H9 (cell line): Measurements from ENCODE around the gene ROR1. TPM values are rescaled to one million over a fixed set of nuclear protein-coding genes. Genes with fewer than 3 reads are reported as not detected.

Experiments
- DNase-seq: peaks from one replicate; pipeline ENCODE4 v3.0.0-alpha.2; 2017
- H2AFZ ChIP-seq: one replicate; pipeline ENCODE4 v1.6.1; 2013; ENCODE audit warnings: mild to moderate bottlenecking, low read length, control low read depth, moderate library complexity
- H2AK5ac ChIP-seq: 2 replicates; pipeline ENCODE4 v1.6.1; 2013; ENCODE audit warnings: low read length, control low read depth, mixed read lengths; ENCODE audit not compliant: insufficient read length
- H2BK120ac ChIP-seq: one replicate; pipeline ENCODE4 v1.6.1; 2013; ENCODE audit warnings: low read depth, mild to moderate bottlenecking, low read length, control low read depth, inconsistent platforms; ENCODE audit not compliant: poor library complexity, severe bottlenecking
- H2BK12ac ChIP-seq: 2 replicates; pipeline ENCODE4 v1.6.1; 2013; ENCODE audit warnings: low read length, control low read depth, mixed read lengths, low read depth; ENCODE audit not compliant: insufficient read length
- H2BK15ac ChIP-seq: 2 replicates; pipeline ENCODE4 v1.6.1; 2013; ENCODE audit warnings: low read depth, low read length, control low read depth
- H2BK20ac ChIP-seq: one replicate; pipeline ENCODE4 v1.6.1; 2013; ENCODE audit warnings: low read depth, mild to moderate bottlenecking, low read length, control low read depth, inconsistent platforms; ENCODE audit not compliant: poor library complexity, severe bottlenecking
- H2BK5ac ChIP-seq: 2 replicates; pipeline ENCODE4 v1.6.1; 2013; ENCODE audit warnings: low read length, control low read depth, mixed read lengths; ENCODE audit not compliant: insufficient read length
- H3K14ac ChIP-seq: 2 replicates; pipeline ENCODE4 v1.6.1; 2013; ENCODE audit warnings: low read length, control low read depth; ENCODE audit not compliant: insufficient read depth
- H3K18ac ChIP-seq: 2 replicates; pipeline ENCODE4 v1.6.1; 2013; ENCODE audit warnings: low read depth, mild to moderate bottlenecking, mixed read lengths, low read length, control low read depth; ENCODE audit not compliant: insufficient read length
- H3K23ac ChIP-seq: 2 replicates; pipeline ENCODE4 v1.6.1; 2013; ENCODE audit warnings: low read length, control low read depth, mixed read lengths, low read depth; ENCODE audit not compliant: insufficient read length
- H3K23me2 ChIP-seq: 2 replicates; pipeline ENCODE4 v1.6.1; 2013; ENCODE audit warnings: low read depth, mild to moderate bottlenecking, mixed read lengths, low read length, control low read depth; ENCODE audit not compliant: insufficient read length, poor library complexity, severe bottlenecking
- H3K27ac ChIP-seq: 2 replicates; pipeline ENCODE4 v1.5.1; 2013; ENCODE audit warnings: low read length, control low read depth, mixed read lengths, low read depth; ENCODE audit not compliant: insufficient read length
- H3K27me3 ChIP-seq: 2 replicates; pipeline ENCODE4 v1.6.1; 2013; ENCODE audit warnings: low read length, control low read depth, inconsistent platforms; ENCODE audit not compliant: insufficient read depth
- H3K4ac ChIP-seq: 2 replicates; pipeline ENCODE4 v1.6.1; 2013; ENCODE audit warnings: low read depth, mild to moderate bottlenecking, control low read depth, inconsistent platforms, low read length, moderate library complexity
- H3K4me1 ChIP-seq: 2 replicates; pipeline ENCODE4 v1.6.1; 2013; ENCODE audit warnings: low read length, control low read depth, inconsistent platforms; ENCODE audit not compliant: insufficient read depth
- H3K4me2 ChIP-seq: 2 replicates; pipeline ENCODE4 v1.6.1; 2013; ENCODE audit warnings: low read length, control low read depth, mixed read lengths; ENCODE audit not compliant: insufficient read length, insufficient read depth
- H3K56ac ChIP-seq: 2 replicates; pipeline ENCODE4 v1.6.1; 2013; ENCODE audit warnings: low read depth, mild to moderate bottlenecking, mixed read lengths, low read length, control low read depth; ENCODE audit not compliant: insufficient read length
- H3K79me1 ChIP-seq: 2 replicates; pipeline ENCODE4 v1.6.1; 2013; ENCODE audit warnings: low read depth, mild to moderate bottlenecking, moderate library complexity, low read length, control low read depth, inconsistent platforms; ENCODE audit not compliant: insufficient read depth, poor library complexity, severe bottlenecking
- H3K79me2 ChIP-seq: 2 replicates; pipeline ENCODE4 v1.6.1; 2013; ENCODE audit warnings: low read length, control low read depth, inconsistent platforms; ENCODE audit not compliant: insufficient read depth
- H3K9ac ChIP-seq: 2 replicates; pipeline ENCODE4 v1.6.1; 2013; ENCODE audit warnings: low read length, control low read depth, mixed read lengths; ENCODE audit not compliant: insufficient read length; ENCODE audit errors: extremely low read depth
- H3K9me3 ChIP-seq: one replicate; pipeline ENCODE4 v1.6.1; 2013; ENCODE audit warnings: low read depth, low read length, inconsistent platforms; ENCODE audit not compliant: control insufficient read depth
- H3T11ph ChIP-seq: one replicate; pipeline ENCODE4 v1.6.1; 2013; ENCODE audit warnings: mild to moderate bottlenecking, low read length, control low read depth, inconsistent platforms
- H4K20me1 ChIP-seq: one replicate; pipeline ENCODE4 v1.6.1; 2013; ENCODE audit not compliant: control insufficient read depth, insufficient read length, insufficient read depth
- H4K5ac ChIP-seq: 2 replicates; pipeline ENCODE4 v1.6.1; 2013; ENCODE audit warnings: low read depth, mild to moderate bottlenecking, mixed read lengths, low read length, control low read depth; ENCODE audit not compliant: insufficient read length
- H4K8ac ChIP-seq: replicated peaks from 2 replicates; pipeline ENCODE4 v1.6.1; 2013; ENCODE audit warnings: low read length, control low read depth, mixed read lengths, low read depth; ENCODE audit not compliant: insufficient read length
- H4K91ac ChIP-seq: 2 replicates; pipeline ENCODE4 v1.6.1; 2013; ENCODE audit warnings: low read depth, mild to moderate bottlenecking, moderate library complexity, mixed read lengths, low read length, control low read depth; ENCODE audit not compliant: insufficient read length
- H3K27ac Mint-ChIP-seq, 3 experiments: 2 replicates in 2 of 3; 3 replicates in 1 of 3; pipeline ENCODE4 v1.8.0; 2020 to 2021; ENCODE audit warnings: mixed read lengths in 3 of 3, mild to moderate bottlenecking in 1 of 3, moderate library complexity in 1 of 3
- H3K27me3 Mint-ChIP-seq: 2 replicates; pipeline ENCODE4 v1.8.0; 2021; ENCODE audit warnings: low read depth, mild to moderate bottlenecking, moderate library complexity, mixed read lengths
- H3K36me3 Mint-ChIP-seq, 3 experiments: 2 replicates in 2 of 3; 3 replicates in 1 of 3; pipeline ENCODE4 v1.8.0; 2020 to 2021; ENCODE audit warnings: low read depth in 3 of 3, mixed read lengths in 3 of 3; ENCODE audit not compliant: insufficient read depth in 1 of 3
- H3K4me1 Mint-ChIP-seq, 2 experiments: 2 replicates each; pipeline ENCODE4 v1.8.0; 2020; ENCODE audit warnings: mixed read lengths in 2 of 2
- H3K4me3 Mint-ChIP-seq, 2 experiments: 2 replicates in 1 of 2; 3 replicates in 1 of 2; pipeline ENCODE4 v1.8.0; 2020 to 2021; ENCODE audit warnings: mild to moderate bottlenecking in 2 of 2, mixed read lengths in 2 of 2, moderate library complexity in 1 of 2
- H3K9me3 Mint-ChIP-seq, 2 experiments: 2 replicates in 1 of 2; 3 replicates in 1 of 2; pipeline ENCODE4 v1.8.0; 2020; ENCODE audit warnings: mild to moderate bottlenecking in 2 of 2, mixed read lengths in 2 of 2, moderate library complexity in 1 of 2
- CTCF ChIP-seq: fragments of 200-600 bp; sonication (generic); conservative IDR thresholded peaks from 3 replicates; pipeline ENCODE4 v1.8.0; 2021; ENCODE audit warnings: antibody characterized with exemption, mild to moderate bottlenecking
- WGBS: extraction: QIAGEN DNeasy Blood & Tissue Kit; methylation state at CpG from one replicate; pipeline ENCODE4 v1.1.7; 2013; ENCODE audit warnings: missing lambda C conversion rate, low lambda C conversion rate, mixed read lengths; ENCODE audit not compliant: insufficient read length; ENCODE audit errors: extremely low coverage; 5-methylcytosine and 5-hydroxymethylcytosine counted together
- total RNA-seq: library from RNA; stranded (reverse); gene quantifications from 2 replicates; pipeline ENCODE4 v1.2.1, GENCODE V29; 2021

ROR1 gene
- total RNA-seq, 1 experiment from 2014 or later: 75.9 TPM

GRCh38 chr1:63824451-63824850 lies 50.6 kb downstream of the ROR1 start:
- Mint-ChIP-seq H3K4me1 (peaks cover 49 to 57% of the 10 kb centered on the region in 2 experiments), H3K9me3 (peaks cover 4 to 5% of the 10 kb centered on the region in 2 experiments; a peak in 4 of 5 replicates), H3K4me3 (no peak overlapping the region), H3K27ac (no peak overlapping the region), H3K27me3 (no peaks in the 10 kb centered on the region), H3K36me3 (peaks cover 9 to 17% (median 12%) of the 10 kb centered on the region in 3 experiments)
- no peak overlapping the region for H2BK12ac ChIP-seq
- H2BK5ac ChIP-seq: no peak overlapping the region
- H4K5ac ChIP-seq: no peak overlapping the region
- no peak overlapping the region for H2AFZ ChIP-seq
- H2AK5ac ChIP-seq: no peak overlapping the region
- TF ChIP-seq CTCF: no peak
- no peaks in the 10 kb centered on the region for H3K23me2 ChIP-seq
- H3T11ph ChIP-seq: no peak overlapping the region
- no peak overlapping the region for H3K23ac ChIP-seq
- DNase-seq: no peak
- no peak overlapping the region for H3K18ac ChIP-seq
- H3K27me3 ChIP-seq: no peaks in the 10 kb centered on the region
- peaks cover 50% of the 10 kb centered on the region; the same call in 1 of the 2 replicates for H3K79me2 ChIP-seq
- H3K9ac ChIP-seq: no peak overlapping the region
- H3K4me2 ChIP-seq: no peak overlapping the region
- no peak overlapping the region for H4K8ac ChIP-seq
- no peak overlapping the region for H3K4ac ChIP-seq
- H3K79me1 ChIP-seq: peaks cover 16% of the 10 kb centered on the region
- H3K56ac ChIP-seq: no peak overlapping the region
- H4K91ac ChIP-seq: no peak overlapping the region
- H3K14ac ChIP-seq: no peak overlapping the region
- peaks cover 8% of the 10 kb centered on the region for H3K4me1 ChIP-seq
- H4K20me1 ChIP-seq: no peaks in the 10 kb centered on the region
- WGBS: no CpG with 5 or more reads among the region's 1 CpG
- no peaks in the 10 kb centered on the region for H3K9me3 ChIP-seq
- no peak overlapping the region for H3K27ac ChIP-seq
- H2BK20ac ChIP-seq: no peak overlapping the region
- no peak overlapping the region for H2BK15ac ChIP-seq
- H2BK120ac ChIP-seq: no peak overlapping the region
